Heart left ventricle (tissue), 16 donors: ENCODE results near the gene CDH26. TPM values are rescaled to one million over a fixed set of nuclear protein-coding genes. Genes with fewer than 3 reads are reported as not detected.

Experiments used
- ATAC-seq, 4 donors: fragments of 200-7000 bp; cut with Tn5 transposase; one replicate each; pipeline ENCODE4 v1.9.1; 2020 to 2022; ENCODE audit warnings: moderate library complexity in 4 of 4, mild to moderate bottlenecking in 3 of 4, moderate number of reproducible peaks in 1 of 4
- DNase-seq, 5 donors: peaks; one replicate each; pipeline ENCODE4 v3.0.0-alpha.2; 2020
- H3K27ac ChIP-seq, 12 donors: fragments of 200-600 bp; sonication (generic) in 4 of 12; one replicate each; pipeline versions ENCODE4 v1.5.0 to v1.8.0; 2016 to 2022; ENCODE audit warnings: mild to moderate bottlenecking in 2 of 12
- H3K27me3 ChIP-seq, 9 donors: fragments of 200-600 bp; sonication (generic) in 2 of 9; one replicate each; pipeline versions ENCODE4 v1.5.1 to v1.8.0; 2016 to 2022; ENCODE audit warnings: mild to moderate bottlenecking in 3 of 9
- H3K36me3 ChIP-seq, 9 donors: fragments of 200-600 bp; sonication (generic) in 2 of 9; one replicate each; pipeline versions ENCODE4 v1.5.0 to v1.8.0; 2018 to 2022; ENCODE audit warnings: mild to moderate bottlenecking in 2 of 9
- H3K4me1 ChIP-seq, 12 donors: fragments of 200-600 bp; sonication (generic) in 4 of 12; one replicate each; pipeline versions ENCODE4 v1.5.0 to v1.8.0; 2016 to 2022; ENCODE audit warnings: mild to moderate bottlenecking in 3 of 12
- H3K4me3 ChIP-seq, 12 donors: fragments of 200-600 bp; sonication (generic) in 4 of 12; one replicate each; pipeline versions ENCODE4 v1.5.0 to v1.8.0; 2017 to 2022; ENCODE audit warnings: mild to moderate bottlenecking in 9 of 12, moderate library complexity in 4 of 12
- H3K9me3 ChIP-seq, 12 donors: fragments of 200-600 bp; sonication (generic) in 4 of 12; one replicate each; pipeline versions ENCODE4 v1.5.0 to v1.8.0; 2016 to 2022; ENCODE audit warnings: mild to moderate bottlenecking in 1 of 12
- CTCF ChIP-seq, 12 donors: fragments of 200-600 bp; sonication (generic) in 4 of 12; IDR thresholded peaks; one replicate each; pipeline versions ENCODE4 v1.5.0 to v1.8.0; 2018 to 2022; ENCODE audit warnings: antibody characterized with exemption in 12 of 12, mild to moderate bottlenecking in 5 of 12
- POLR2A ChIP-seq, 2 donors: fragments of 450-650 bp; IDR thresholded peaks; one replicate each; pipeline ENCODE4 v1.6.1; 2017; ENCODE audit warnings: antibody characterized with exemption in 2 of 2, mild to moderate bottlenecking in 2 of 2, moderate library complexity in 2 of 2
- WGBS, 4 donors: extraction: QIAGEN DNeasy Blood & Tissue Kit in 2 of 4; methylation state at CpG; one replicate each; pipeline versions ENCODE4 v1.1.5 to v1.1.7; 2013 to 2018; 5-methylcytosine and 5-hydroxymethylcytosine counted together
- intact Hi-C, 10 donors: fragments of 100-400 bp; cut with DNase I; formaldehyde crosslinking; loops; one replicate each; pipeline versions ENCODE4 v1.11.1 to v1.14.2; 2022
- polyA plus RNA-seq, 2 donors: library from polyadenylated mRNA; stranded (reverse); fragments of 200-250 nt; gene quantifications; one replicate each; pipeline ENCODE4 v1.2.3, GENCODE V29; 2013
- total RNA-seq, 9 donors: library from RNA; depleted of rRNA in 2 of 9; stranded (reverse); fragments of >200 nt in 2 of 9; fragmentation: NEBNext Ultra II Directional in 3 of 9; extraction: Animal tissue kit (Norgen Biotek cat#: 25700) in 3 of 9; gene quantifications; one replicate each; pipeline versions ENCODE4 v1.1.0 to v1.2.4, GENCODE V29; 2016 to 2023
- donor health status: ischemic (EF 13 %, LVEDD 7.1; RV severe dilation, severe dysfunction).
- donor health status: healthy with polysubstance abuse.
- donor health status: DM: no; HTN: yes; CAD: no.
- donor health status: DM: no; HTN: no; CAD: no.
- donor health status: ischemic (EF 25% LVEDD 6.9; RV normal size, moderate dysfunction).
- donor health status: ischemic (EF 25% LVEDD 5.7; RV mildly dilated, moderate dysfunction).
- donor health status: healthy.
- donor health status: DM: yes; HTN: yes; CAD: no.
- donor health status: ischemic (EF 35%, LVEDD 5.7; RV mildly dilated, moderate dysfunction).
- donor health status: nonischemic (EF 11% LVEDD 7.7; RV severe dilation, severe dysfunction).
- donor health status: DM: yes; HTN: yes; CAD: no.
- donor health status: PGD.
- donor health status: ischemic (EF 29% LVEDD 5.4; RV normal size, mild dysfunction).
- donor health status: nonischemic (EF 23%, LVEDD 6.1; RV moderate dilation, normal function).

The CDH26 gene
- total and polyA plus RNA-seq, 11 donors: 0.30 to 2.0 (median 0.98) TPM

- Histone ChIP-seq H3K27me3 (no peaks in the 10 kb centered on the region), H3K36me3 (no peaks in the 10 kb centered on the region), H3K27ac (no peak overlapping the region), H3K4me1 (peaks cover 0 to 15% (median 3%) of the 10 kb centered on the region in 12 donors), H3K9me3 (no peaks in the 10 kb centered on the region), H3K4me3 (no peak overlapping the region)
- 92 to 94% (median 92%) methylated on average over 3 of the region's 3 CpGs for WGBS, 4 donors
- DNase-seq (no peak), ATAC-seq (no peak)
- intact Hi-C loops: loop anchor here in 1 of 10 donors (5.0 kb wide), 1 partner anchor 38 kb away; no protein-coding TSS in a partner anchor
- TF ChIP-seq POLR2A (IDR thresholded peaks at IDR 0.05): no peak
- no peak for TF ChIP-seq CTCF (IDR thresholded peaks at IDR 0.05)
Measured at GRCh38 chr20:59999502-59999901, 41.3 kb downstream of the CDH26 start.

GRCh38 chr20:60000271-60001042, 42.2 kb downstream of the CDH26 start:
- DNase-seq (no peak), ATAC-seq (no peak)
- WGBS, 4 donors: 83 to 92% (median 89%) methylated on average over 8 of the region's 8 CpGs
- Histone ChIP-seq H3K4me1 (peaks cover 0 to 7% (median 0%) of the 10 kb centered on the region in 12 donors), H3K27me3 (no peaks in the 10 kb centered on the region), H3K4me3 (no peak overlapping the region), H3K9me3 (no peaks in the 10 kb centered on the region), H3K27ac (no peak overlapping the region), H3K36me3 (no peaks in the 10 kb centered on the region)
- TF ChIP-seq CTCF (IDR thresholded peaks at IDR 0.05) (no peak), POLR2A (IDR thresholded peaks at IDR 0.05) (no peak)
- intact Hi-C loops: no loop called here

GRCh38 chr20:60001108-60001507, 42.9 kb downstream of the CDH26 start:
- Histone ChIP-seq H3K9me3 (no peaks in the 10 kb centered on the region), H3K27ac (no peak overlapping the region), H3K4me1 (peaks cover 0 to under 1% (median 0%) of the 10 kb centered on the region in 12 donors), H3K4me3 (no peak overlapping the region), H3K27me3 (no peaks in the 10 kb centered on the region), H3K36me3 (no peaks in the 10 kb centered on the region)
- ATAC-seq: peak in 1 of 4 donors; percentile 43
- DNase-seq: peak in 1 of 5 donors; percentile 43
- TF ChIP-seq POLR2A (IDR thresholded peaks at IDR 0.05) (no peak), CTCF (IDR thresholded peaks at IDR 0.05) (no peak)
- intact Hi-C loops: no loop called here
- WGBS, 4 donors: 71 to 75% (median 73%) methylated on average over 11 of the region's 11 CpGs

- no peaks in the 10 kb centered on the region for H3K27me3 ChIP-seq
- H3K27ac ChIP-seq: no peak overlapping the region
- peaks cover 0 to 12% (median 7%) of the 10 kb centered on the region in 12 donors for H3K4me1 ChIP-seq
- intact Hi-C loops: no loop called here
- DNase-seq: no peak
- TF ChIP-seq CTCF (IDR thresholded peaks at IDR 0.05) (no peak), POLR2A (IDR thresholded peaks at IDR 0.05) (no peak)
- H3K36me3 ChIP-seq: no peaks in the 10 kb centered on the region
- ATAC-seq: no peak
- 92 to 94% (median 93%) methylated on average over 4 of the region's 4 CpGs for WGBS, 4 donors
- no peak overlapping the region for H3K4me3 ChIP-seq
- no peaks in the 10 kb centered on the region for H3K9me3 ChIP-seq
Measured at GRCh38 chr20:60003776-60004175, 45.6 kb downstream of the CDH26 start.
